ENCODE results near the gene SMNDC1.

SMNDC1 gene

DNA sequence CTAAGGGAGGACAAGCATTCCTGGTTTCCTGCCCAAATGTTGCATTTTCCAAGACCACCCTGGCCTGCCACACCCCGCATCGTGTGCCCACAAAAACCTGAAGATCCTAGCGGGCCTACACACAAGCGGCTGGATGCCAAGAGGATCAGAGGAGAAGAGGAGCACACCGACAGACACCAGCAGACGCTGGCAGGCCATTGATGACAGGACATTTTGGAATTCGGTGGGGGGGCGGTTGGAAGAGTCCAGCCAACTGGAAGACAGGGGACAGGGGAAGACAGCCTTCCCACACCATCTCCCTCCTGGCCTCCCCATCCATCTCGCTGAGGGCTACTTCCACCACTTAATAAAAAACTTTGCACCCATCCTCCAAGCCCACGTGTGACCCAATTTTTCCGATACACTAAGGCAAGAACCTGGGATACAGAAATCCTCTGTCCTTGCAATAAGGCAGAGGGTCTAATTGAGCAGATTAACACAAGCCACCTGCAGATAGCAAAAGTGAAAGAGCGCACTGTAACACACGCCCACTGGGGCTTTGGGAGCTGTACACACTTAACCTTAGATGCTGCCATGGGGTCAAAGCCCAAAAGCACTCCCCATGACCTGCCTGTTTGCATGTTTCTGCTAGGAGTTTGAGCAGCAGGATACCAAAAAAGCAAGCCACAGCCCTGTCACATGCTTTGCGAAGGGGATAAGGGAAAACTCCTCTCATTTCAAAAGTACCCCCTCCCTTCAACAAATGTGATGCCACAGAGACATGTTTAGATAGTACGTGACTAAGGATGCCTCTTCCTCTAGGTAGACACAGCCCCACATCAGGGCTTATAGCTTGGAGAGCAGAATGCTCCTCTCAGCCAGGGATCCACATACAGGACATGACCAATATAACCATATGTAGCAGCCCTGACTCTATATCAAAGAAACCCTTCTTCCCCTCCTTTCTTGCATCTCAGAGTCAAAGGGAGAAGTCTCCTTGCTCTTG, 13.4 kb upstream of the SMNDC1 start:
- no peak for TF ChIP-seq POLR2AphosphoS5 (IDR thresholded peaks at IDR 0.05; ENCODE audit: low read depth)
- no peak for TF ChIP-seq GABPA (IDR thresholded peaks at IDR 0.05; ENCODE audit: low read depth)
- TF ChIP-seq REST (IDR thresholded peaks at IDR 0.05; ENCODE audit: insufficient replicate concordance, low read depth) = no peak
- TF ChIP-seq SPI1 (IDR thresholded peaks at IDR 0.05; ENCODE audit: borderline replicate concordance, low read depth) = no peak
- TF ChIP-seq CTCF (IDR thresholded peaks at IDR 0.05; ENCODE audit: insufficient read depth, low read length) = no peak
- no peaks in the 10 kb centered on the region for H3K27me3 ChIP-seq (ENCODE audit: insufficient read depth, poor library complexity, severe bottlenecking)
- H3K27ac ChIP-seq (replicated peaks) = no peak overlapping the region
- DNase-seq (ENCODE audit: low read depth in 1 of 2, low spot score in 1 of 2) = no peak
- no peak overlapping the region for H3K4me3 ChIP-seq (replicated peaks; ENCODE audit: insufficient read depth, low read length)

DNA sequence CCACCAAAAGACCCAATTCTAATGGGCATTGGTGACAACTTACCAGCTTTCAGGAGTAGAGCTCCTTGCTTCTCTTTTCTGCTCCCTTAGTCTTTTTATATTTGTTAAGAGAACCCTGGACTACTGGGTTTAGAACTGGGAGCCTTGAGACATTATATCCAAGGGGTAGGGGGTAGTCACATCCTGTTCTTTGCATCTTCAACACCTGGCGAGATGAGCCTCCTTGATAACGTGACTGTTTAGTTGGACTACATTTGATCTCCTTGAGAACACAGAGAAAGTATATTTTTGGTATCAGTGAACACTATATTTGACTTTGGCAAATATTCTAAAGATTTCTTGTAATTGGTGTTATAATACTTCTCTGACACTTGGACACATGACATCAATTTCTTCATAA, 9.0 kb upstream of the SMNDC1 start:
- no peaks in the 10 kb centered on the region for H3K27me3 ChIP-seq (ENCODE audit: insufficient read depth, poor library complexity, severe bottlenecking)
- TF ChIP-seq REST (IDR thresholded peaks at IDR 0.05; ENCODE audit: insufficient replicate concordance, low read depth) (no peak), POLR2AphosphoS5 (IDR thresholded peaks at IDR 0.05; ENCODE audit: low read depth) (no peak), SPI1 (IDR thresholded peaks at IDR 0.05; ENCODE audit: borderline replicate concordance, low read depth) (no peak), GABPA (IDR thresholded peaks at IDR 0.05; ENCODE audit: low read depth) (no peak), CTCF (IDR thresholded peaks at IDR 0.05; ENCODE audit: insufficient read depth, low read length) (no peak)
- H3K27ac ChIP-seq (replicated peaks) = no peak overlapping the region

GRCh38 chr10:110312206-110312605, 7.5 kb upstream of the SMNDC1 start:
- Histone ChIP-seq H3K27me3 (ENCODE audit: insufficient read depth, poor library complexity, severe bottlenecking) (no peaks in the 10 kb centered on the region), H3K4me3 (replicated peaks; ENCODE audit: insufficient read depth, low read length) (no peak overlapping the region), H3K27ac (replicated peaks) (no peak overlapping the region)
- TF ChIP-seq POLR2AphosphoS5 (IDR thresholded peaks at IDR 0.05; ENCODE audit: low read depth) = no peak
- no peak for TF ChIP-seq GABPA (IDR thresholded peaks at IDR 0.05; ENCODE audit: low read depth)
- no peak for TF ChIP-seq SPI1 (IDR thresholded peaks at IDR 0.05; ENCODE audit: borderline replicate concordance, low read depth)
- no peak for TF ChIP-seq CTCF (IDR thresholded peaks at IDR 0.05; ENCODE audit: insufficient read depth, low read length)
- TF ChIP-seq REST (IDR thresholded peaks at IDR 0.05; ENCODE audit: insufficient replicate concordance, low read depth) = no peak
- DNase-seq (ENCODE audit: low read depth in 1 of 2, low spot score in 1 of 2) = no peak

More for the DNA sequence above, 9.0 kb upstream of the SMNDC1 start:
- no peak overlapping the region for H3K4me3 ChIP-seq (replicated peaks; ENCODE audit: insufficient read depth, low read length)
- DNase-seq (ENCODE audit: low read depth in 1 of 2, low spot score in 1 of 2) = no peak
